22Rv1 (cell line): ENCODE results near the gene SVOPL.

Experiments
- ZFX ChIP-seq: fragments of 450-650 bp; IDR thresholded peaks from 2 replicates; pipeline ENCODE4 v1.6.1; 2017; ENCODE audit warnings: antibody characterized with exemption, borderline replicate concordance
- TF ChIP-seq, protein P1 (sequence below): fragments of 450-650 bp; IDR thresholded peaks from 2 replicates; pipeline ENCODE4 v1.5.1; 2017; ENCODE audit warnings: mild to moderate bottlenecking

DNA sequence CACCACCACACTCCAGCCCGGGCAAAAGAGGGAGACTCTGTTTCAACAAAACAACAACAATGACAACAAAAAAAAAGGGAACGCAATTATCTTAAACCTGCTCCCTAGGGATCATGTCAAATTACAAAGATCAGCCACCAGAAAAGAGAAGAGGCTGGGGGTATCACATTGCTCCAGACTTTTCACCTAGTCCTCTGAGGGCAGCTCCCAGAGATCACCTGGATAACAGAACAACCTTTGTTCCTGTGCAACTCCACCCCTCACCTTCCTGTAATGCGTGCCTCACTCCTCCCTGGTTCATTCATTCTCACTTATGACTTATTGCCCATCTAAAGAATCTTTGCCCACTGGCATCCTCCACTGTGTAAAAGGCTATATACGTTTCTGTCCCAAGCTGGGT is 31.8 kb downstream of the SVOPL start:
- TF ChIP-seq, protein P1, sequence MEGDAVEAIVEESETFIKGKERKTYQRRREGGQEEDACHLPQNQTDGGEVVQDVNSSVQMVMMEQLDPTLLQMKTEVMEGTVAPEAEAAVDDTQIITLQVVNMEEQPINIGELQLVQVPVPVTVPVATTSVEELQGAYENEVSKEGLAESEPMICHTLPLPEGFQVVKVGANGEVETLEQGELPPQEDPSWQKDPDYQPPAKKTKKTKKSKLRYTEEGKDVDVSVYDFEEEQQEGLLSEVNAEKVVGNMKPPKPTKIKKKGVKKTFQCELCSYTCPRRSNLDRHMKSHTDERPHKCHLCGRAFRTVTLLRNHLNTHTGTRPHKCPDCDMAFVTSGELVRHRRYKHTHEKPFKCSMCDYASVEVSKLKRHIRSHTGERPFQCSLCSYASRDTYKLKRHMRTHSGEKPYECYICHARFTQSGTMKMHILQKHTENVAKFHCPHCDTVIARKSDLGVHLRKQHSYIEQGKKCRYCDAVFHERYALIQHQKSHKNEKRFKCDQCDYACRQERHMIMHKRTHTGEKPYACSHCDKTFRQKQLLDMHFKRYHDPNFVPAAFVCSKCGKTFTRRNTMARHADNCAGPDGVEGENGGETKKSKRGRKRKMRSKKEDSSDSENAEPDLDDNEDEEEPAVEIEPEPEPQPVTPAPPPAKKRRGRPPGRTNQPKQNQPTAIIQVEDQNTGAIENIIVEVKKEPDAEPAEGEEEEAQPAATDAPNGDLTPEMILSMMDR, result no peak
- TF ChIP-seq ZFX, result no peak
